ENCODE results near the gene FBXO11.

DNA sequence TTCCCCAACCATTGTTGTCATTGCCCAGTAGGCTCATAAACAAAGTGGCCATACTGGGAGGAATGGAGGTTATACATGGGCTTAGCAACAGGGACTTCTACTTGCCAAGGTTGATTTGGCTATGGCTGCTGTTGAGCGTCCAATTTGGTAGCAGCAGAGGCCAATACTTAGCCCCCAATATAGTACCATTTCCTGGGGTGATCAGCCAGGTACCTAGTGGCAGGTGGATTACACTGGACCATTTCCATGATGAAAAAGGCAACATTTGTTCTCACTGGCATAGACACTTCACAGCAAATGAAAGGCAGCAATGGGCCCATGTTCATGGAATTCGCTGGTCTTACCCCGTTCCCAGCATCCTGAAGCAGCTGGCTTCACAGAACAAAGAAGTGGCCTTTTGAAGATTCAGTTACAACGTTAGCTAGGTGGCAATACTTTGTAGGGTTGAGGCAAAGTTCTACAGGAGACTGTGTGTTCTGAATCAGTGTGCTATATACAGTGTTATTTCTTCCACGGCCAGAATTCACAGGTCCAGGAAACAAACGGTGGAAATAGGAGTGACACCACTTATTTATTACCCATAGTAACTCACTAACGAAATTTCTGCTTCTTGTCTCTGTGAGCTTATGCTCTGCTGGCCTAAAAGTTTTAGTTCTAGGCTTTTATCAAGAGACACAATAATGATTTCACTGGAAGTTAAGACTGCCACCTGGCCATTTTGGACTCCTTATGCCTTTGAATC is 37.5 kb downstream of the FBXO11 start:
- TF ChIP-seq, protein P1, sequence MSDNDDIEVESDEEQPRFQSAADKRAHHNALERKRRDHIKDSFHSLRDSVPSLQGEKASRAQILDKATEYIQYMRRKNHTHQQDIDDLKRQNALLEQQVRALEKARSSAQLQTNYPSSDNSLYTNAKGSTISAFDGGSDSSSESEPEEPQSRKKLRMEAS (IDR thresholded peaks at IDR 0.05), result no peak
- TF ChIP-seq, protein P2, sequence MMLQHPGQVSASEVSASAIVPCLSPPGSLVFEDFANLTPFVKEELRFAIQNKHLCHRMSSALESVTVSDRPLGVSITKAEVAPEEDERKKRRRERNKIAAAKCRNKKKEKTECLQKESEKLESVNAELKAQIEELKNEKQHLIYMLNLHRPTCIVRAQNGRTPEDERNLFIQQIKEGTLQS (IDR thresholded peaks at IDR 0.05), result no peak
- TF ChIP-seq, protein P3, sequence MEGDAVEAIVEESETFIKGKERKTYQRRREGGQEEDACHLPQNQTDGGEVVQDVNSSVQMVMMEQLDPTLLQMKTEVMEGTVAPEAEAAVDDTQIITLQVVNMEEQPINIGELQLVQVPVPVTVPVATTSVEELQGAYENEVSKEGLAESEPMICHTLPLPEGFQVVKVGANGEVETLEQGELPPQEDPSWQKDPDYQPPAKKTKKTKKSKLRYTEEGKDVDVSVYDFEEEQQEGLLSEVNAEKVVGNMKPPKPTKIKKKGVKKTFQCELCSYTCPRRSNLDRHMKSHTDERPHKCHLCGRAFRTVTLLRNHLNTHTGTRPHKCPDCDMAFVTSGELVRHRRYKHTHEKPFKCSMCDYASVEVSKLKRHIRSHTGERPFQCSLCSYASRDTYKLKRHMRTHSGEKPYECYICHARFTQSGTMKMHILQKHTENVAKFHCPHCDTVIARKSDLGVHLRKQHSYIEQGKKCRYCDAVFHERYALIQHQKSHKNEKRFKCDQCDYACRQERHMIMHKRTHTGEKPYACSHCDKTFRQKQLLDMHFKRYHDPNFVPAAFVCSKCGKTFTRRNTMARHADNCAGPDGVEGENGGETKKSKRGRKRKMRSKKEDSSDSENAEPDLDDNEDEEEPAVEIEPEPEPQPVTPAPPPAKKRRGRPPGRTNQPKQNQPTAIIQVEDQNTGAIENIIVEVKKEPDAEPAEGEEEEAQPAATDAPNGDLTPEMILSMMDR (IDR thresholded peaks at IDR 0.05; ENCODE audit: low read depth, low read length, missing input control), result no peak
- no peak for TF ChIP-seq RXRA (IDR thresholded peaks at IDR 0.05)
- no peak for TF ChIP-seq EGR1 (IDR thresholded peaks at IDR 0.05; ENCODE audit: low read depth in 2 of 2)
- TF ChIP-seq, protein P4, sequence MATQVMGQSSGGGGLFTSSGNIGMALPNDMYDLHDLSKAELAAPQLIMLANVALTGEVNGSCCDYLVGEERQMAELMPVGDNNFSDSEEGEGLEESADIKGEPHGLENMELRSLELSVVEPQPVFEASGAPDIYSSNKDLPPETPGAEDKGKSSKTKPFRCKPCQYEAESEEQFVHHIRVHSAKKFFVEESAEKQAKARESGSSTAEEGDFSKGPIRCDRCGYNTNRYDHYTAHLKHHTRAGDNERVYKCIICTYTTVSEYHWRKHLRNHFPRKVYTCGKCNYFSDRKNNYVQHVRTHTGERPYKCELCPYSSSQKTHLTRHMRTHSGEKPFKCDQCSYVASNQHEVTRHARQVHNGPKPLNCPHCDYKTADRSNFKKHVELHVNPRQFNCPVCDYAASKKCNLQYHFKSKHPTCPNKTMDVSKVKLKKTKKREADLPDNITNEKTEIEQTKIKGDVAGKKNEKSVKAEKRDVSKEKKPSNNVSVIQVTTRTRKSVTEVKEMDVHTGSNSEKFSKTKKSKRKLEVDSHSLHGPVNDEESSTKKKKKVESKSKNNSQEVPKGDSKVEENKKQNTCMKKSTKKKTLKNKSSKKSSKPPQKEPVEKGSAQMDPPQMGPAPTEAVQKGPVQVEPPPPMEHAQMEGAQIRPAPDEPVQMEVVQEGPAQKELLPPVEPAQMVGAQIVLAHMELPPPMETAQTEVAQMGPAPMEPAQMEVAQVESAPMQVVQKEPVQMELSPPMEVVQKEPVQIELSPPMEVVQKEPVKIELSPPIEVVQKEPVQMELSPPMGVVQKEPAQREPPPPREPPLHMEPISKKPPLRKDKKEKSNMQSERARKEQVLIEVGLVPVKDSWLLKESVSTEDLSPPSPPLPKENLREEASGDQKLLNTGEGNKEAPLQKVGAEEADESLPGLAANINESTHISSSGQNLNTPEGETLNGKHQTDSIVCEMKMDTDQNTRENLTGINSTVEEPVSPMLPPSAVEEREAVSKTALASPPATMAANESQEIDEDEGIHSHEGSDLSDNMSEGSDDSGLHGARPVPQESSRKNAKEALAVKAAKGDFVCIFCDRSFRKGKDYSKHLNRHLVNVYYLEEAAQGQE (IDR thresholded peaks at IDR 0.05), result no peak
- TF ChIP-seq YY1 (IDR thresholded peaks at IDR 0.05), result no peak
- no peak for TF ChIP-seq RAD21 (IDR thresholded peaks at IDR 0.05)
- no peak for TF ChIP-seq TAF1 (conservative IDR thresholded peaks at IDR 0.05)
- TF ChIP-seq GABPA (IDR thresholded peaks at IDR 0.05 in 1 of 2, conservative IDR thresholded peaks at IDR 0.05 in 1 of 2), result no peak
- TF ChIP-seq SP1 (IDR thresholded peaks at IDR 0.05), result no peak
- TF ChIP-seq JUND (IDR thresholded peaks at IDR 0.05), result no peak
- no peak for TF ChIP-seq FOXA1 (IDR thresholded peaks at IDR 0.05)
- TF ChIP-seq HNF4G (IDR thresholded peaks at IDR 0.05), result no peak

Data from liver (tissue), 3 donors.